ENCODE data around the gene SPEN. TPM values are rescaled to one million over a fixed set of nuclear protein-coding genes. Genes with fewer than 3 reads are reported as not detected.

SPEN gene
- total and polyA plus RNA-seq, 9 of the 15 experiments (the other 6 are each of a cell fraction or from before 2014, with no cell fraction given): 5.7 to 87.5 (median 27.2) TPM

GRCh38 chr1:15835741-15836510 lies 11.6 kb upstream of the SPEN start (continued):
- peak; percentile 46 to 81; a peak in 3 of 4 replicates for TF ChIP-seq MLLT1 (IDR thresholded peaks at IDR 0.05)
- TF ChIP-seq SNIP1 (IDR thresholded peaks at IDR 0.05; ENCODE audit: low read depth): no peak
- peak; percentile 74; the same call in 1 of the 2 replicates for TF ChIP-seq FOXJ2 (tag; IDR thresholded peaks at IDR 0.05)
- no peak for TF ChIP-seq KLF6 (CRISPR knock-in tag; IDR thresholded peaks at IDR 0.05; ENCODE audit: borderline replicate concordance)
- no peak for TF ChIP-seq MCM5 (IDR thresholded peaks at IDR 0.05; ENCODE audit: low read depth)
- TF ChIP-seq CHD7 (IDR thresholded peaks at IDR 0.05; ENCODE audit: low read depth, low read length): no peak
- TF ChIP-seq TSHZ1 (CRISPR knock-in tag; IDR thresholded peaks at IDR 0.05): no peak
- no peak for TF ChIP-seq CBX8 (IDR thresholded peaks at IDR 0.05; ENCODE audit: borderline replicate concordance, extremely low read depth, low read depth, low read length, poor library complexity, severe bottlenecking)
- TF ChIP-seq PHF8 (IDR thresholded peaks at IDR 0.05; ENCODE audit: borderline replicate concordance, low read length): peak; percentile 88
- TF ChIP-seq LARP7 (IDR thresholded peaks at IDR 0.05): no peak

Data from K562 (cell line).